ENCODE results near the gene CHST15.

DNA sequence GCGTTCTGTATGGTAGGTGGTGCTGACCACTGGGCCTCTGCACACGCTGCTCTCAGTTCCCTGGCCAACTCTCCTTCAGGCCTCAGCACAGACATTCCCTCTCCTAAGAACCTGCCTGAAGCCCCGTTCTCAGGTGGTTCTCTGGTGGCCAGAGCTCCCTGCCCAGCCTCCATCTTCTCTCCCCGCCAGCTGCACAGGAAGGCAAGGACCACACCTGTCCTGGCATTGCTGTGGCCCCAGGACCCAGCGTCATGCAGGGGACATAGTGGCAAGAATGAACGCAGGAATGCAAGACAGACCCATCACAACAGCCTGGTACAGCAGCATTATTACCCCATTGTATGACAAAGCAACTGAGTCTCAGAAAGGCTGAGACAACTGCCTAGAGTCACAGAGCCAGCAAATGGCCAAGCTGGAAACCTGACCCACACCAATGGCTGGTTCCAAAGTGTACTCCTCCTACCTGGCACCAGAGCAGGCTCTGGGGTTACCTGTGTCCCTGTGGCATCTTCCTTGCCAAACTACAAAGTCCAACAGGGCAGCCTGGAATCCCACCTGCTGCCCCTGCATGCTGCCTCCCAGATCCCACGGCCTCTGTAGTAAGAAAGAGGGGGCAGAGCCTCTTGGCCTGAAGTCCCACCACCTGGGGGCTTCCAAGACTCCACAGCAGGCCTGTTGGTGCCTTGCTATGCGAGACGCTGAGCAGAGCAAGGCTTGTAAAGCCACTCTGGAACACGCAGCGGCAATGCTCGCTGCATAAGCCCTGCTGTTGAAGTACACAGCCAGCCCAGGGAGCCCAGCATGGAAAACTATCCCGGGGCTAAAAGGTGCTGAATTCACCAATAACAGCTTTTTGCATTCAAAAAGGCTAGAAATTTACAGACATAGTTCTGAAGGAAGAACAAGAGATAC lies 73.3 kb downstream of the CHST15 start:
- TF ChIP-seq POLR2A (IDR thresholded peaks at IDR 0.05) (no peak), EP300 (IDR thresholded peaks at IDR 0.05) (no peak)
- TF ChIP-seq, protein P1, sequence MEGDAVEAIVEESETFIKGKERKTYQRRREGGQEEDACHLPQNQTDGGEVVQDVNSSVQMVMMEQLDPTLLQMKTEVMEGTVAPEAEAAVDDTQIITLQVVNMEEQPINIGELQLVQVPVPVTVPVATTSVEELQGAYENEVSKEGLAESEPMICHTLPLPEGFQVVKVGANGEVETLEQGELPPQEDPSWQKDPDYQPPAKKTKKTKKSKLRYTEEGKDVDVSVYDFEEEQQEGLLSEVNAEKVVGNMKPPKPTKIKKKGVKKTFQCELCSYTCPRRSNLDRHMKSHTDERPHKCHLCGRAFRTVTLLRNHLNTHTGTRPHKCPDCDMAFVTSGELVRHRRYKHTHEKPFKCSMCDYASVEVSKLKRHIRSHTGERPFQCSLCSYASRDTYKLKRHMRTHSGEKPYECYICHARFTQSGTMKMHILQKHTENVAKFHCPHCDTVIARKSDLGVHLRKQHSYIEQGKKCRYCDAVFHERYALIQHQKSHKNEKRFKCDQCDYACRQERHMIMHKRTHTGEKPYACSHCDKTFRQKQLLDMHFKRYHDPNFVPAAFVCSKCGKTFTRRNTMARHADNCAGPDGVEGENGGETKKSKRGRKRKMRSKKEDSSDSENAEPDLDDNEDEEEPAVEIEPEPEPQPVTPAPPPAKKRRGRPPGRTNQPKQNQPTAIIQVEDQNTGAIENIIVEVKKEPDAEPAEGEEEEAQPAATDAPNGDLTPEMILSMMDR (IDR thresholded peaks at IDR 0.05) = no peak

All from ovary (tissue), 3 donors.